Fibroblast of pulmonary artery (primary cell): Measurements from ENCODE around the gene SLC22A4.
A peak's percentile ranks its signal among the peaks of the same experiment; 100 is the strongest.

Experiments used
- DNase-seq: peaks from one replicate; pipeline ENCODE4 v3.0.0-alpha.2; 2010; ENCODE audit warnings: low read depth
- H3K4me3 ChIP-seq: replicated peaks from 2 replicates; pipeline ENCODE4 v1.5.1; 2011; ENCODE audit warnings: low read depth, mild to moderate bottlenecking, control low read depth, low read length, moderate library complexity
- CTCF ChIP-seq: IDR thresholded peaks from 2 replicates; pipeline ENCODE4 v1.5.1; 2011; ENCODE audit warnings: mild to moderate bottlenecking, control low read depth, low read length, inconsistent platforms; ENCODE audit errors: missing control alignments

Gene SLC22A4

GRCh38 chr5:132364319-132364718 lies 70.1 kb downstream of the SLC22A4 start:
- no peak overlapping the region for H3K4me3 ChIP-seq
- DNase-seq: peak; percentile 92
- TF ChIP-seq CTCF: no peak

- DNase-seq: peak; percentile 77
- no peak for TF ChIP-seq CTCF
- H3K4me3 ChIP-seq: no peak overlapping the region
These were observed 71.0 kb downstream of the SLC22A4 start for GRCh38 chr5:132365213-132365612.

- no peak for DNase-seq
- H3K4me3 ChIP-seq: no peak overlapping the region
- no peak for TF ChIP-seq CTCF
These were observed 74.0 kb downstream of the SLC22A4 start for GRCh38 chr5:132368186-132368585.

- DNase-seq: no peak
- no peak for TF ChIP-seq CTCF
- H3K4me3 ChIP-seq: peak overlapping the region; percentile 59
These were observed 74.8 kb downstream of the SLC22A4 start for GRCh38 chr5:132369007-132369473.

GRCh38 chr5:132369474-132370180 lies 75.4 kb downstream of the SLC22A4 start, which contains the start of gene SLC22A5:
TSS of gene SLC22A5 (plus strand) at chr5:132369710. CDS start at chr5:132369973, 263 bp downstream.
- H3K4me3 ChIP-seq: peak within 1 kb of the TSS; percentile 59
- no peak for TF ChIP-seq CTCF
- peak; percentile 45 for DNase-seq

GRCh38 chr5:132370181-132370970 lies 76.2 kb downstream of the SLC22A4 start:
- DNase-seq: no peak
- TF ChIP-seq CTCF: no peak
- peak overlapping the region; percentile 59 for H3K4me3 ChIP-seq
